OCI-M2 (cell line): ENCODE data around the gene EFTUD2.

Source experiments
- DNase-seq: peaks from one replicate; lab custom pipeline; 2025; ENCODE audit not compliant: unreplicated experiment; lab: John Stamatoyannopoulos, UW

Gene EFTUD2

DNA sequence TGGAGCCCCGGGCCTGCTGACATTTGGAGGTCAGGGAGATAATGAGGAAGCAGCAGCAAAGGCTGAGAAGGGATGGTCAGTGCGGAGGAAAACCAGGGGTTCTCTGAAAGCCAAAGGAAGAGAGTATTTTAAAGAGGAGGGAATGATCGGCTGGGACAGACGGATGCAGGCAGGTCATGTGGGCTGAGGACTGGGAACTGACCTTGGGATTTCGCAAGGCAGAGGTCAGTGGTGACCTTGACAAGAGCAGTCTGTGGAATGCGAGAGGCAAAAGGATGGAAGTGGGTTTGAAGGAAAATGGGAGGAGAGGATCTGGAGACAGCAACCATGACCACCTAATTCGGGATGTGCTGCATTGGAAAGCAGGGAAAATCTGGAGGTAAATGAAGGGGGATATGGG lies 10.2 kb downstream of the EFTUD2 start:
- no peak for DNase-seq

DNA sequence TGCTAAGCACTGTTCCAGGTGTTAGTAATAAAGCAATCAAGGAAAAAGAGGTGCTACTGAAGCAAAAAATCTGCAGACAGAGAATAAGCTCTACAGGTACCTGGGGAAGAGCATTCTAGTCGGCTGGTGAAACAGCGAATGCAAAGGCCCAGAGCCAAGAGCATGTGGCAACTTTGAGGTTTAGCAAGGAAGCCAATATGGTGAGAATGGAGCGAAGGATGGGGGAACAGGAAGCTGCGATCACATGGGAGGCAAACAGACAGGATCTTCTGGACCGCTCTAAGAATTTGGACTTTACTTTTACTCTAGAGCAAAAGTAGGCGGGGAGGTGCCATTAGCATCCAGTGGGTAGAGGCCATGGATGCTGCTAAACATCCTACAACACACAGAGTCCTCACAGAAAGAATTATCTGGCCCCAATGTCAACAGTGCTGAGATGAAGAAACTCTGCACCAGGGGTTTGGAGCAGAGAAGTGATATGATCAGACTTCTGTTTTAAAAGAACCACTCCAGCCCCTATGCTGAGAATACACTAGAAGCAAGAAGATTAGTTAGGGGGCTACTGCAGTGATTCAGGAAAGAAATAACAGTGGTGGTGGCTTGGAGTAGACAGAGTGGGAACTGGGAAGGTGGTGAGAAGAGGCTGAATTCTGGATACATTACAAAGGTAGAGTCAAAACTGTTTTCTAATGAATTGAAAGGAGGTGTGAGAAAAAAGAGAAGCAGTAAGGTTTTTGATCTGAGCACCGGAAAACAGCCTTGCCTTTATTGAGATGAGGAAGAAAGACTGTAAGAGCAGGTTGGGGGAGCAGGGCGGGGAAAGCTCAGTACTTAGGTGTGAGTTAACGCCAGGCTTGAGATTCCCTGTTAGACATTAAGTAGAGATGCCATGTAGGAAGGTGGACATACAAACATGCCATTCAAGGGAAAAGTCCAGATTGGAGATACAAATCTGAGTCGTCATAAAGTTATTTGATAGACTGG lies 11.0 kb downstream of the EFTUD2 start:
- DNase-seq = no peak

DNA sequence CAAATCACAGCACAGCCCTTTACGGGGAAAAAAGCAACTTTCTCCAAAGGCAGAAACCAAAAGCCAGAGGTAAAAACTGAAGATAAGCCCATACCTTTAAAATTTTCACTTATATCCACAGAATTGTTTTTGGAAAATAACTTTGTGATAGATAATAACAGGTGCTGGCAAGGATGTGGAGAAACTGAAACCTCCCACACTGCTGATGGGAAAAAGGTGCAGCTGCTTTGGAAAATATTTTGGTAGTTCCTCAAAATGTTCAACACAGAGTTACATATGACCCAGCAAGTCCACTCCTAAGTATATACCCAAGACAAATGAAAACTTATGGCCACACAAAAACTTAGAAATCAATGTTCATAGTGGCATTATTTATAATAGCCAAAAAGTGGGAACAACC lies 12.2 kb downstream of the EFTUD2 start:
- DNase-seq = no peak

DNA sequence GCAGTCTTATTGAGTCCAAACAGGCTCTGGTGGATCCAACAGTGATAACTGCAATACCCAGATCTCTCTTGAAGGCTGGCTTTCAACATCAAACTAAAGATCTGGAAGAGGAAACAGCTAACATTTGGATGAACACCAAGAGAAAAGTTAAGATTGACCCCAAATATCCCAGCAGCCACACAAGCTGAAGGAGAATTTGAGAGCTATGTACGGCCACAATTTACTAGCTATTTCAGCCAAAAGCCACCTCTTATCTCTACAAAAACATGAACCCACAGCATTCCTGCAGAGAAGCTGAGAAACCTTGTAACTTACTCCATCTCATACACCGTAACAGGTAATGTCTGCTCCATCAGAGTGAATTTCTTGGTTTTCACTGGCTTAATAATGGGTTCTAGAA lies 14.3 kb downstream of the EFTUD2 start:
- no peak for DNase-seq

DNA sequence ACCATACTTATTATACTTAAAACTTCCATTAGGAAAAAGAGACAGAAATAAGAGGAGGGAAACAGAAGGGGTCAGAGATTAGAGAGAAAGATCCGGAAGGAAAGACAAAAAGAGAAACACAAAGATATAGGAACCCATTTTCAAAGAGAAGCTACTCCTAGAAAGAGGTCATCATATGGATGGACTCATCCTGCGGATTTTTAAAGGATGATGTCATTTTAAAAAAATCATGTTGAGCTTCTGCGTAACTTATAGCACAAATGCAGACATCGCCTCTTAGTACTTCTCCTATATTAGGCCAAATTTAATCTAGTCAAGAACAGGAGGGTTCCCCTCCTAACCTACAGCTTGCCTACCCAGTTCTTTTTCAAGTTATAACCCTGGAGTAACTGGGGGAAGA lies 18.1 kb downstream of the EFTUD2 start:
- DNase-seq = no peak

DNA sequence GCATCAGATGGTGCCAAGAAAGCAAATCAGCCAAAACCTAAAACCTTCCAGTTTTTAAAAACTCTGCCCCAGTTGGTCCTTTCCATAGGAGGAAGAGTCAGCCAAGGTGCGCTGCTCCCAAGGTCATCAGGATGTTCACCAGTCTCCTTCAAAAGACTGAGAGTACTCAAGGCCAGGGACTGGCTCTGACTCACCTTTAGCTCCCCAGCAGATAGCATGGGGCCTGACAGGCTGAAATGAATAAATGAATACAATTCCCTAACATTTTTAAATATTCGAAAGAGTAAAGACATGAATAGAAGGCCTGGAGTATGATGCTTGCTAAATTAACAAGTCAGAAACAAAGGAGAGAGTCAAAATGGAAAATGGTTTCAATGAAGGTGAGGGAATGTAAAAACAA lies 19.2 kb downstream of the EFTUD2 start:
- no peak for DNase-seq

DNA sequence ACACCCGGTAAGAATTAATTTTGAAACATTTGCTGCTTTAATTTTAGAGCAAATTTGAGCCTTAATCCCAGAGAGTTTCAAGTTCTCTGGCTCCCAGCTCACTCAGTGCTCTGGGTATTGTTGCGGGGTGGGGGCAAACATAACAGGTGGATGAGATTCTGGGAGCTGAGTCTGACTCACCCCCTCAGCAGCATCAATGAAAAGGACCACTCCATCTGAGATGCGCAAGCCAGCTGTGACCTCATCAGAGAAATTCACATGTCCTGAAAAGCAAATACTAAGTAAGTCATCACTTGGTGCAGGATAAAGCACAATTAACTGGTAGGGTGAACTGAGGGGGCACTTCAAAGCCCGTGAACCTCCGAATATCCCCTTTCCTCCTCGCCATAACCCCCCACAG lies 19.9 kb downstream of the EFTUD2 start:
- DNase-seq = no peak

DNA sequence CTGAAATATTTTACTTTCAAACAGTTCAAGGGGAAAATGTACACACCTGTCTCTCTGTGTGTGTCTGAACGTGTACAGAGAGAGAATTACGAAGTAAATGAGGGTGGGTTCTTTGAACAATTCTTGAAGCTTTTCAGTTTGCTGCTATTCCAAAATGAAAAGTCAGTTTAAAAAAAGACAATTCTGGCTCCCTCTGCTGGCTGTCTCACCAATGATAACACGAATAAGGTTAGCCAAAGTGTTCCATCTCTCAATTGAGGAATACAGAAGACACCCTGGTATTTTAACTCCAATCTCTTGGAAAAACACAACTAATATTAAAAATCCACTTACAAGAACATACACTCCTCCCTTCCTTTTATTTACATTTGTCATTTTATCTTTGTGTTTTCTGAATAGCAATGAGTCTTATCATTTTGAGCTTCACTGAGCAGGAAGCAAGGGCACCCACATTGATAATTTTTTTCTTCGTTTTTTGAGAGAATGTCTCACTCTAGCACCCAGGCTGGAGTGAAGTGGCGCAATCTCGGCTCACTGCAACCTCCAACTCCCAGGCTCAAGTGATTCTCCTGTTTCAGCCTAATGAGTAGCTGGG lies 20.5 kb downstream of the EFTUD2 start:
- DNase-seq = no peak

DNA sequence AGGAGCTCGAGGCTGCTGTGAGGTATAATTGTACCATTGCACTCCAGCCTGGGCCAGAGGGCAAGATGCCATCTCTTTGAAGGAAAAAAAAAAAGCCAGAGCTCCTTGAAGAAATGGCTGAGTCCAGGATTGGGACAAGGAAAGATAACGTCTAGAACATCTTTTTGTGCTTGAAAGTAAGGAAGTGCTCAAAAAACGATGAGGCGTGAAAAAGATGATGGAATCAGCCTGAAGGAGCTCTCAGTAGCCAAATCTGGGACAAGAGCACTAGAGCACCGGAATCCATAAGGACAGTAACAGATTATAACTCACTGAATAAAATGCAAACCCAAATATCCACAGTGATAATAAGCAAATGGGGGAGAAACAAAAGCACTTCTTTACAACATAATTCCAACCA lies 22.1 kb downstream of the EFTUD2 start:
- DNase-seq = no peak

DNA sequence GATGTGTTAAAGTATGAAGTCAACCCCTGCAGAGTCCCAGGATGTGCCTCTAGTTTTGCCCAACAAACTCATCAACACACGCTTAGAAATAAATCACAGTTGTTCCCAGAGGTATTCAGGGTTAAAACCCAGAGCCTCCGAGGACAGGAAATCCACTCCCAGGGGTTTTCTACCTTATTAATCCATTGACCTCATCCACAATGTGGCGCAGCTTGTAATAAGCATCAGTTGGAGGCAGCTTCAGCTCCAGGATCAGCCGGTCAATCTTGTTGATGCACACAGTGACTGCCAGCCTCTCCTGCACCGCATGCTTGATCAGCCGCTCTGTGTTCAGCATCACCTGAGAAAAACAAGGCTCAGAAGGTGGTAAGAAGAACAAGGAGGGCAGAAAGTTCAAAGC lies 23.5 kb downstream of the EFTUD2 start:
- DNase-seq = no peak

DNA sequence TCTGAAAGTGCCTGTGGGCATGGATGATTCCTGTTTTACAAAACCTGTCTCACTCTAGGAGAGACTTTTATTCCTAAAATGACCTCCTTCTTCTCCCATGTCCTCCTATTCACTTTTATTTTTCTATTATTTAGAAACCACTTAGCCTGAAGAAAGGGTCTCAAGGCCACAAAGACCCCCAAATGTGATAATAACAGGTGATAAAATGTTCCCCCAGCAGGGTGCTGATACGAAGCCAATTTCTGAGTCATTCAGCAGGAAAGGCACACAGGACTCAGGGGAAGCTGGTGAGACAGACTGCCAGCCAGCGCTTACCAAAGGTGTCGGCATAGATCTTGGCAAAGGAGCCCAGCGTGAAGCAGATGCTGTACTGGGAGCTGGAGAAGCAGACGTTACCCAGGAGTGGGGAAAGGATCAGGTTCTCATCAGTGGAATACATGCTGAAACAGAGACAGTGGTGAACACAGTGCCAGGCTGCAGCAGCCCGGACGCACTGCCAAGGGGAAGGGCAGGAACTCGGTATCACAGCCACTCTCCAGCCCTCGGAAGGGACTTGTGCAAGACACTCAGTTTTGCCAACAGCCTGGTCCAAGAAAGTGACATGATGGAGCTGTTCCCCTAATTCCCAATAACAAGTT lies 27.0 kb downstream of the EFTUD2 start:
- no peak for DNase-seq

DNA sequence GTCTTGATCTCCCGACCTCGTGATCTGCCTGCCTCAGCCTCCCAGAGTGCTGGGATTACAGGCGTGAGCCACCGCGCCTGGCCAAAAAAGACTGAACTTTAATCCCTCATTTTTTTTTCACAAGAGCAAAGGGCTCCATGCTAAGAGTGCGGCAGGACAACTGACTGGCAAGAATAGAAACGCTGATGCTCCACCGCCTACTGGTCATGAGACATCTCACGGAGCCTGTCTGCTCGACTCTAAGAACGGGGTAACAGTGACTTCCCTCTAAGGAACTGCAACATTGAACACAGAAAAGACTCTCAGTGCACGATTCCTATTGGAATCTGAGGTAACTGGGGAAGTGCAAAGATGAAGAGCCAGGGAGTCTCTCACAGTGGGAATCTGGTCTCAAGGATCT lies 27.7 kb downstream of the EFTUD2 start:
- DNase-seq = no peak

DNA sequence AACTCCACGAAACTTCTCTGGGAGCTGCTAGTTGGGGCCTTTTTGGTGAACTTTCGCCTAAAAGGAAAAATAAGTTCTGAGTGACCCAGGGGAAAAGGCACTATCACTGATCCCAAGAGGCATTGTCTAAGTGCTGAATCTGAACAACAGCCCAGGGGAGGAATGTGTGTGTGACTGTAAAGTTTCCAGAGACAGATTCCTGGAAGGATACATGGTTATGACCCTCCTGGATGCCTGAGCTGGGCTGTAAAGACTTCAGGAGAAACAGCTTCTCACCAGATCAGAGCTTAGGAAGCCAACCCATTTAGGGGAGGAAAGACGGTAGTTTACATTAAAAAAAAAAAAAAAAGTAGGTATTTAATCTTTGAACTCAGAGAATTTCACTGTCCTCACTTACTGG lies 31.4 kb downstream of the EFTUD2 start:
- DNase-seq = no peak

DNA sequence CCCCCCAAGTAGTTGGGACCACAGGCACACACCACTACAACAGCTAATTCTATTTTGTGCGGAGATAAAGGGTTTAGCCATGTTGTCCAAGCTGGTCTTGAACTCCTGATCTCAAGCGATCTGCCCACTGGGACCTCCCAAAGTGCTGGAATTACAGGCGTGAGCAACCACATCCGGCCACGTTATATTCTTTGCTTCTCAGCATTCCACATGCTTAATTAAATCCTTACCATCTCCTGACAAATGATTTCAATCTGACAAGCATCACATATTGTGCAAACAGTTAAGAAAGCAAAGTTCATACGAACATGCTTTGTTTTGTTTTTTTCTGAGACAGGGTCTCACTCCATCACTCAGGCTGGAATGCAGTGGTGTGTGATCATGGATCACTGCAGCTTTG lies 33.3 kb downstream of the EFTUD2 start:
- no peak for DNase-seq

DNA sequence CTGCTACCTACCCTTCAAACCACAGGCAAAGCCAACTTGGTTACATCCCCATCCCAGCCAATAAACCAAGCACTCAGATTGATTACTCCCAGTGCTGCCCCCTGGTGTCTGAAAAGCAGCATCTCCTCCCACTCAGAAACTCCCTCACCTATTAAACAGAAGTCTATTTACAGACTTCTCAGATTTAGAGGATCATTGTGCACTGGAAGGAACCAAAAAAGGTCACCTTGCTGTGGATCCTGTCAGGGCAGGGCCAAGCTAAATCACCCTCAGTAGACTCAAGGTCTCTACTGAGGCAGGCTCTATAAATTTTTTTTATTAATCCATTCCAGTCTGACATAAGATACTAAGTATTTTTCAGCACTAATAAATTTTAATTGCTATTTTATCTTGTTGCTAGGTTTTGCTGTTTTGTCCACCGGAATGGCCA lies 34.0 kb downstream of the EFTUD2 start:
- DNase-seq = no peak

DNA sequence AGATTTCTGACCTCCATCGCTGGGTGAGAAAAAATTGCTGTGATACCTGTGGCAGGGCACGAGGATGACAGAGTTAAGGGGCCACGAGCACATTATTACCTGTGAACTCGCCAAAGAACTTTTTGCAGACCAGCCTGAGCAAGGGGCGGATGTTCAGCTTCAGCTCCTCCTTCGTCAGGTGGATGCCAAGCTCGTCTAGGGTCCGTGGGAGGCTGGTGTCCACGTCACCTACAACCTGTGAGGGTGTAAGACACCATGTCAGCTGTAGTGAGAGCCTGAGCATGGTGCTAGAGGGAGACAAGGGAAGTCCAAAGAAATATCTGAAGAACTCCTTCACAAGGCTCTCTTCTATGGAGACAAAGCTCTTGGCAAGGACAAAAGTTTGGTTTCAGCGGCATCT lies 34.4 kb downstream of the EFTUD2 start:
- DNase-seq = no peak

DNA sequence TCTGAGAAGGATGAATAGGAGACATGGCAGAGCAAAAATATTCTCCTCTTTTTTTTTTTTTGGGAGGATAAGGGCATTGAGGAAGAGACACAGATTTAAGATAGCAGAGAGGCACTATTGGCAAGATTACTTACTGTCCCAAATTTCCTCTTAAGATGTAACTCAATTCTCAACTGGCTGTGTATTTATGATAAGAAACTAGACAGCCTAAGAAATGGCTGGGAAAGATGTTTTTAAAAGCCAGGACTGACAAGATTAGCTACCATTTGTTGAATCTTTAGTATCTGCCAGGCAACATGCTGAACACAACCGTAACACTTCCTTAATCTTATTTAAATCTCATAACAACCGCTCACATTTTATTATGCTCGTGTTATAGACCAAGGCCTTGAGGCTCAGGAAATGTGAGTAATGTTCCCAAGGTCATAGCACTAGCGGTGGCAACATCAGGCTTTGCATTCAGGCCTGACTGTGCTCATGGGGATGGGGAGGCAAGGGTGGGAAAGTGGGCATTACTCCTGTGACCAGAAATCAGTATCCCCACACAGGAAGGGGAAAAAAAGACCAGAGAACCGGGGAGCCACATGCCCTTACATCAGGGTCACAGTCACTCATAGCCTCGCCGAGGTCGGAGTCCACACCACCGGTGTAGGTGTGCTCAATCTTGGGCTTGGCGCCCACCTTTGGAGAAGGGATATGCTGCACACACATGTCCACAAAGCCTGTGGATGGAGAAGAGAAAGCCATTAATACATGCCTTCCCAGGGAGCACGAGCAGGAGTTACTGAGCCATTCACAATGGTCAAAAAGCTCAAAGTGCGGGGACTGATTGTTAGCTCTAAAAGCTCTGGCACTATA lies 36.0 kb downstream of the EFTUD2 start:
- no peak for DNase-seq

DNA sequence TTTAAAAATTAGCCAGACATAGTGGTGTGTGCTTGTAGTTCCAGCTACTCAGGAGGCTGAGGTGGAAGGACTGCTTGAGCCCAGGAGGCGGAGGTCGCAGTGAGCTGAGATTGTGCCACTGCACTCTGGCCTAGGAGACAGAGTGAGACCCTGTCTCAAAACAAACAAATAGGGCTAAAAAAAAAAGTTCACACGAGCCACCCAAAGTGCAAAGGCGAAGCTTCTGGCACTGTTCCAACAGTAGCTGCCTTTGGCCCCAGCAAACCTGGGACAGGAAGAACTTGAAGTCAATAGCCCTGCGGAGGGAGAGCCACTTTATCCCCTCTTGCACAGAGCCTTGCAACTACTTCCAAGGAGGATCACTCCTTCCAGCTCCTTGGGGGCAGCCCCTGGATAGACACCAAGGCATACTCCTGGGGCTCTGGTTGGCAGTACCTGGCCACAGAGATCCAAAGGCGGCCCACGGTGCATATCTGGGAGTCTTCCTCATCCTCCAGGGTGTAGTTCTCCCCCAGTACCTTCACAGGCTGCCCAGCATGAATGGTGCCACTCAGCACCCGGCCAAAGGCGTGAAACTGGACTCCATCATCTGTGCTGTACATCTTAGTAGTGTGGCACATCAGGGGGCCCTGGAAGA lies 36.8 kb downstream of the EFTUD2 start:
- DNase-seq = no peak

DNA sequence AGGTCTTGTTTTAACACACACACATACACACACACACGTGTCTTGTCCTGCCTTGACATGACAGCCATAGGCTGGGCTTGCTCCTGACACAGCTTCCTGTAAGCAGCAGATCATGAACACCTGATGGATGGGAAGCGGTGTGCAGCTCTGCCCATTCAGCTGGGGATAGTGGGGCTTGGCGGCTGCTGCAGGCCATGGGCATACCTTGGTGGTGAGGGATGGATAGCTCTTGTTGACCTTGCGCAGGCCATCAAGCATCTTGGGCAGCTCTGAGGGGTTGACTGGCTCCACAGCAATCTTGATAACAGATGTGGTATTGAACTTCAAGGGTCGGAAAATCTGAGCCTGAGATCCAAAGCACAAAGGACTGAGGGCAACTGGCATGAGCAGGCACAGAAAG lies 39.5 kb downstream of the EFTUD2 start:
- DNase-seq = no peak

DNA sequence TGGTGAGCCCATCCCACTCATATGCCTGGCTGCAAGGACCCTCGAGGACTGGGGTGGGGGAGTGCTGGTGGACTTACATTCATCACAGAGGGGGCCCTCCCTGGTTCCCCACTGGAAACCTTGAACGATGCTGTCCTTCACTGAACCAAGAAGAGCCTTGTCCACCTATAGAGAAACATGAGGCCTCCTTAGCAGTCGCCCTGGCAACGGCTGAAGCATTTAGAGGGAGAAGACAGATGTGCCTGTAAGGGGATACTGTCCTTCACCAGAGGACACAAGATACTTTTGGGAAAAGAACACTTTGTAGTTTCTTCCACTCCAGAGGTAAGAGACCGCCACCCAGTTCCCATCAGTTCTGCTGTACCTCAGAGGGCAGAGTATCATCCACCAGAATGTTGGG lies 45.1 kb downstream of the EFTUD2 start:
- DNase-seq = no peak

DNA sequence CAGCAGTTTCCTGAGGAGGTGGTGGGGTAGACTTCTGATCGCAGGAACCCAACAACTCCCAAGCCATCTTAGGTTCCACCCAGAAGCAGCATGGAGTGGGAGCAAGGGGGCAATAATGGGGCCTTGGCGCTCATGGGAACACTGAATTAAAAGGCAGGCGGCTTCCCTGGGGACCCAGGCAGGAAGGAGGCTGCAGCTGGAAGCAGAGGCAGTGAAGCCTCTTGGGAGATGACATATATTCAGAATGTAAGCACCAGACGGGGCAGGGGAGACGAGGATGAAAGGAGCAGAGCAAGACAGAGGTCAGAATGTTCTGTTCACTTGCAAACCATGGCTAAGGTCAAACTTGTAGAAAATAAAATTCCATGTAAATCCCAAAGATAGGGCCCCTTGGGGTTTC lies 48.6 kb downstream of the EFTUD2 start:
- DNase-seq = no peak
